Ascending aorta (tissue), 2 donors: ENCODE results near the gene PRICKLE1. TPM values are rescaled to one million over a fixed set of nuclear protein-coding genes. Genes with fewer than 3 reads are reported as not detected.

Experiments
- DNase-seq, 2 donors: peaks; one replicate each; pipeline ENCODE4 v3.0.0-alpha.2; 2019; ENCODE audit warnings: low spot score in 2 of 2
- H3K27ac ChIP-seq, 2 donors: fragments of 200-600 bp; sonication (generic); one replicate each; pipeline ENCODE4 v1.5.1; 2016 to 2017; ENCODE audit warnings: mild to moderate bottlenecking in 1 of 2
- H3K27me3 ChIP-seq: fragments of 200-600 bp; sonication (generic); one replicate; pipeline ENCODE4 v1.5.1; 2017
- H3K36me3 ChIP-seq, 2 donors: fragments of 200-600 bp; sonication (generic); one replicate each; pipeline ENCODE4 v1.5.1; 2016
- H3K4me1 ChIP-seq, 2 donors: fragments of 200-600 bp; sonication (generic); one replicate each; pipeline ENCODE4 v1.5.1; 2016 to 2017; ENCODE audit warnings: mild to moderate bottlenecking in 1 of 2
- H3K4me3 ChIP-seq, 2 donors: fragments of 200-600 bp; sonication (generic); one replicate each; pipeline ENCODE4 v1.5.1; 2016 to 2017; ENCODE audit warnings: mild to moderate bottlenecking in 1 of 2
- H3K9me3 ChIP-seq, 2 donors: fragments of 200-600 bp; sonication (generic); one replicate each; pipeline ENCODE4 v1.5.1; 2016
- intact Hi-C: fragments of 100-400 bp; cut with DNase I; formaldehyde crosslinking; loops from one replicate; pipeline ENCODE4 v1.15.1; 2023
- total RNA-seq: library from RNA; depleted of rRNA; stranded (reverse); fragments of >200 nt; gene quantifications from one replicate; pipeline ENCODE4 v1.1.0, GENCODE V29; 2016
- TF ChIP-seq, protein P1 (sequence below), 3 experiments: fragments of 200-600 bp in 2 of 3; fragments of 450-650 bp in 1 of 3; sonication (generic) in 2 of 3; IDR thresholded peaks; one replicate each; pipeline ENCODE4 v1.5.1; 2016 to 2019; ENCODE audit warnings: antibody characterized with exemption in 3 of 3, mild to moderate bottlenecking in 1 of 3, moderate library complexity in 1 of 3

The PRICKLE1 gene
- total RNA-seq, 1 donor from 2014 or later: 1.8 TPM

DNA sequence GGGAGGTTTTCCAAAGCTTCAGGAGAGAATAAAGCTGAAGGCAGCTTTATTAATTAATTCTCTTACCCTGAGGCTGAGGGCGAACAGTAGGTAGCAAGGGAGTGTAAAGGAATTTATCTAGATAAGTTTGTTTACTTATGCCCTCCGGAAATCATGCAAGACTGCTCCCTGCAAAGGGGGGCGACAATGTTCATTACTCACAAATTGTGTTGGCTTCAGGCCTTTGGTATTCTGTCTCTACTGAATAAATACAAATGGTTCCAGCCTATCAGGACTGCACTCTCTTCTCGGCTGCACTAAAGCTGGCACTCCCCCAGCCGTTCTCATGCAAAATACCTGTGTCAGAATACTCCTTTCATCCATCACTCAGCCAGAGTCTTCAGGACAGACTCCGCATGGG lies 142.8 kb downstream of the PRICKLE1 start:
- Histone ChIP-seq H3K4me3 (no peak overlapping the region), H3K36me3 (peaks cover 22 to 36% of the 10 kb centered on the region in 2 donors), H3K27ac (no peak overlapping the region), H3K9me3 (no peaks in the 10 kb centered on the region), H3K27me3 (no peaks in the 10 kb centered on the region), H3K4me1 (peaks cover 2 to 3% of the 10 kb centered on the region in 2 donors)
- TF ChIP-seq, protein P1, sequence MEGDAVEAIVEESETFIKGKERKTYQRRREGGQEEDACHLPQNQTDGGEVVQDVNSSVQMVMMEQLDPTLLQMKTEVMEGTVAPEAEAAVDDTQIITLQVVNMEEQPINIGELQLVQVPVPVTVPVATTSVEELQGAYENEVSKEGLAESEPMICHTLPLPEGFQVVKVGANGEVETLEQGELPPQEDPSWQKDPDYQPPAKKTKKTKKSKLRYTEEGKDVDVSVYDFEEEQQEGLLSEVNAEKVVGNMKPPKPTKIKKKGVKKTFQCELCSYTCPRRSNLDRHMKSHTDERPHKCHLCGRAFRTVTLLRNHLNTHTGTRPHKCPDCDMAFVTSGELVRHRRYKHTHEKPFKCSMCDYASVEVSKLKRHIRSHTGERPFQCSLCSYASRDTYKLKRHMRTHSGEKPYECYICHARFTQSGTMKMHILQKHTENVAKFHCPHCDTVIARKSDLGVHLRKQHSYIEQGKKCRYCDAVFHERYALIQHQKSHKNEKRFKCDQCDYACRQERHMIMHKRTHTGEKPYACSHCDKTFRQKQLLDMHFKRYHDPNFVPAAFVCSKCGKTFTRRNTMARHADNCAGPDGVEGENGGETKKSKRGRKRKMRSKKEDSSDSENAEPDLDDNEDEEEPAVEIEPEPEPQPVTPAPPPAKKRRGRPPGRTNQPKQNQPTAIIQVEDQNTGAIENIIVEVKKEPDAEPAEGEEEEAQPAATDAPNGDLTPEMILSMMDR (IDR thresholded peaks at IDR 0.05): no peak
- DNase-seq: no peak
- intact Hi-C loops: no loop called here

DNA sequence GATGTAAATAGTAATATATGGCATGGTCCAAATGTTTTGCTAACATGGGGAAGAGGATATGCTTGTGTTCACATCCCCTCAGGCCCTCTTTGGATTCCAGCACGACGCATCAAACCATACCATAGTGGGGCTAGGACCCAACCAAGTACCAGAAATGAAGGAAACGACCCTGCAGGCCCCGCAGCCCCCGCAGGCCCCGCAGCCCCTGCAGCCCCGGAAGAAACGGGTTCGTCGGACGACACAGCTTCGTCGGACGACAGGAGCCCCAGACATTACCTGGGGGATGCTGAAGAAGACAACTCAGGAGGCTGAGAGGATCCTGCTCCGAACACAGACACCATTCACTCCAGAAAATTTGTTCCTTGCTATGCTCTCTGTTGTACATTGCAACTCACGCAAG lies 143.7 kb downstream of the PRICKLE1 start:
- TF ChIP-seq, protein P1 (IDR thresholded peaks at IDR 0.05): no peak
- peaks cover 22 to 44% of the 10 kb centered on the region in 2 donors for H3K36me3 ChIP-seq

DNA sequence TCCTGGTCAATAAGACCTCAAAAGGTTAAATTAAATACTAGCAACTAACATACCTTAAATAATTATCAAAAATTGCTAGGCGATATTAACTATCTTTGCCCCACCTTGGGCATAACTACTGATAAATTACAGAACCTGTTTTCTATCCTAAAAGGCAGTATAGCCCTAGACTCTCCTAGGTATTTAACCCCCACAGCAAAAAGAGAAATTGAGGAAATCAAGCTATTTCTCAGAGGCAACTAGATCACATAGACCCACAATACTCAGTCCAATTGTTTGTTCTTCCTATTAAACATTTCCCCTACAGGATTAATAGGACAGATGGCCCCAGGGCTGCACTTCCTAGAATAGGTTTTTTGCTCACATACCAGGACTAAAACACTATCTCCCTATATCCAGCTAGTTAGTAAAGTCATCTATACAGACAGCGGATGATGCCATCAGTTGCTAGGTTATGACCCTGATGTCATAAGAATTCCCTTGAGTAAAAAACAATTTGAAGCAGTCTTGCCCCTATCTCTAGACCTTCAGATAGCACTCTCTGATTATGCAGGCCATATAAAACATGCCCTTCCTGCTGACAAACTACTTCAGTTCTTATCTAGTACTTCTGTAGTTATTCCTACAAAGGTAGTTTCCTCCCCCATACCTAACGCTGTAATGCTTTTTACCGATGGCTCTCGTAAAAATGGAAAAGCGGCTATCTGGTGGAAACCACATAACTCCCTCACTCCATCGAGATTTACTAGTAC lies 145.2 kb downstream of the PRICKLE1 start:
- Histone ChIP-seq H3K36me3 (peaks cover 22 to 44% of the 10 kb centered on the region in 2 donors), H3K4me3 (no peak overlapping the region), H3K9me3 (no peaks in the 10 kb centered on the region), H3K4me1 (peaks cover 2 to 3% of the 10 kb centered on the region in 2 donors), H3K27me3 (no peaks in the 10 kb centered on the region), H3K27ac (no peak overlapping the region)
- no peak for DNase-seq
- intact Hi-C loops: no loop called here
- TF ChIP-seq, protein P1 (IDR thresholded peaks at IDR 0.05): no peak

More for the DNA sequence above, 143.7 kb downstream of the PRICKLE1 start:
- no peaks in the 10 kb centered on the region for H3K9me3 ChIP-seq
- intact Hi-C loops: no loop called here
- H3K4me3 ChIP-seq: no peak overlapping the region
- no peak for DNase-seq
- H3K27ac ChIP-seq: no peak overlapping the region
- H3K27me3 ChIP-seq: no peaks in the 10 kb centered on the region
- peaks cover 2 to 3% of the 10 kb centered on the region in 2 donors for H3K4me1 ChIP-seq

DNA sequence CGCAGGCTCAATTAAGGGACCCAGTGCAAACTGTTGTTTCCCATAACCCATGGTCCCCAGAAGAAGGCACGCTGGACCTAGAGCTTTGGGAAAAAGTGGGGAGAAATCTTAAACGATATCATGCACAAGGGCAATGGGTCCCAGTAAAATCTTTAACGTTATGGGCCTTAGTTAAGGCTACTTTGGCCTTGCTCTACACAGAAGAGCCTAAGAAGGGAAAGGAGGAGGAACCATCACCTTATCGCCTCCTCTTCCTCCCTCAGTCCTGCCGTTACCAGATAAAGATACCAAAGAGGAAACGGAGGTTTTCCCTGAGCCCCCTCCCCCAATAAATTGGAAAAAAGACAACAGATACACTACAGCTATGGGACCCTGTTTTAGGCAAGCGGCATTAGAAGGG lies 146.7 kb downstream of the PRICKLE1 start:
- H3K36me3 ChIP-seq: peaks cover 22 to 44% of the 10 kb centered on the region in 2 donors
- intact Hi-C loops: no loop called here
- DNase-seq: no peak

DNA sequence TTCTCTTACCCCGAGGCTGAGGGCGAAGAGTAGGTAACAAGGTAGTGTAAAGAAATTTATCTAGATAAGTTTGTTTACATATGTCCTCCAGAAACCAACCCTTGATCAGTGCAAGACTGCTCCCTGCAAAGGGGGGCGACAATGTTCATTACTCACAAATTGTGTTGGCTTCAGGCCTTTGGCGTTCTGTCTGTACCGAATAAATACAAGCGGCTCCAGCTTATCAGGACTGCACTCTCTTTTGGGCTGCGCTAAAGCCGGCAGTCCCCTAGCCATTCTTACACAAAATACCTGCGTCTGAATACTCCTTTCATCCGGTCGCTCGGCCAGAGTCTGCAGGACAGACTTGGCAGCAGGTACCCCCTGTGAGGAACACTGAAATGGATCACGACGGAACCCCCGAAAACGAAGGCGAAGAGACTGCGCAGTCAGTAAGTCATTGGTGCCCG lies 147.2 kb downstream of the PRICKLE1 start:
- DNase-seq: no peak
- intact Hi-C loops: no loop called here
- Histone ChIP-seq H3K4me3 (no peak overlapping the region), H3K27me3 (no peaks in the 10 kb centered on the region), H3K4me1 (peaks cover 0 to 2% of the 10 kb centered on the region in 2 donors), H3K36me3 (peaks cover 22 to 44% of the 10 kb centered on the region in 2 donors), H3K27ac (no peak overlapping the region), H3K9me3 (no peaks in the 10 kb centered on the region)
- TF ChIP-seq, protein P1 (IDR thresholded peaks at IDR 0.05): no peak

More for the DNA sequence above, 146.7 kb downstream of the PRICKLE1 start:
- no peaks in the 10 kb centered on the region for H3K9me3 ChIP-seq
- peaks cover 2 to 3% of the 10 kb centered on the region in 2 donors for H3K4me1 ChIP-seq
- no peaks in the 10 kb centered on the region for H3K27me3 ChIP-seq
- H3K4me3 ChIP-seq: no peak overlapping the region
- no peak overlapping the region for H3K27ac ChIP-seq
- TF ChIP-seq, protein P1 (IDR thresholded peaks at IDR 0.05): no peak
